GM18907 (cell line): Measurements from ENCODE around the gene SNCB.

Experiments
- ATAC-seq: cut with Tn5 transposase; IDR thresholded peaks from one replicate; pipeline ENCODE4 v1.9.1; 2021; ENCODE audit warnings: mild to moderate bottlenecking, moderate library complexity; ENCODE audit not compliant: unreplicated experiment

The SNCB gene

DNA sequence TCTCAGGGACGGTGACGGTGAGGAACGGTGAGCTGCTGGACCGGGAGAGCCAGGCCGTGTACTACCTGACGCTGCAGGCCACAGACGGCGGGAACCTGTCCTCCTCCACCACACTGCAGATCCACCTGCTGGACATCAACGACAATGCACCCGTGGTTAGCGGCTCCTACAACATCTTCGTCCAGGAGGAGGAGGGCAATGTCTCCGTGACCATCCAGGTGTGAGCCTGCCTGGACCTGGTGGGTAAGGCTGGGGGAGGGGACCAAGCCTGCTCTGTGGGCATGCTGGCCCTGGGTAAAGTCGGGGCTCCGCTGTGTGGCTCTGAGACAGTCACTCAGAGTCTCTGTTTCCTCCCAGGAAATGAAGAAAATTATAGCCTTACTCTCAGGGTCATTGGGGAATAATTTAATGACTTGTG, 51.9 kb downstream of the SNCB start:
- ATAC-seq: no peak

DNA sequence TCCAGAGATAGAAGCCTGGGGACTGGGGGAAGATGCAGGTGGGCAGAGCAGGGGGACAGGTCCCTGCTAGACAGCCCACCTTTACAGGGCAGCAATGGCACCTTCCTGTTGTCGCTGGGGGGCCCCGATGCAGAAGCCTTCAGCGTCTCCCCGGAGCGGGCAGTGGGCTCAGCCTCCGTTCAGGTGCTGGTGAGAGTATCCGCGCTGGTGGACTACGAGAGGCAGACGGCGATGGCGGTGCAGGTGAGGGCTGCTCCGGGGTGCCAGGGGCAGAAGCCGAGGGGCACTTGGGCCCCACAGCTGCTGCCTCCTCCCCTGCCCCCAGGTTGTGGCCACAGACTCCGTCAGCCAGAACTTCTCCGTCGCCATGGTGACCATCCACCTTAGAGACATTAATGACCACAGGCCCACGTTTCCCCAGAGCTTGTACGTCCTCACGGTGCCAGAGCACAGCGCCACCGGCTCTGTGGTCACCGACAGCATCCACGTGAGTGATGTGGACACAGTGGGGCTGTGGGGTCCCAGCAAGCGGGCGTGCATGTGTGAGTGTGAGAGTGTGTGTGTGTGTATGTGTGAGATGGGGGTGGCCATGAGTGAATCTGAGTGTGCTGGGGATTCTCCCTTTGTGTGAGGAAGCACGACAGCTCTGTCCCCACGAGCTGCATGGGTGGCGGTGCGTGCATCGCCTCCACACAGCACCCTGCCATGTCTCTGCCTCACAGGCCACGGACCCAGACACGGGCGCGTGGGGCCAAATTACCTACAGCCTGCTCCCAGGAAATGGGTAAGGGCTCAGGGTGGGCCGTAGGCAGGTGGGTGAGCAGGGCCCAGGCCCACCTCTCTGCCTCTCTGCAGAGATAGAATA, 52.8 kb downstream of the SNCB start:
- ATAC-seq: no peak

DNA sequence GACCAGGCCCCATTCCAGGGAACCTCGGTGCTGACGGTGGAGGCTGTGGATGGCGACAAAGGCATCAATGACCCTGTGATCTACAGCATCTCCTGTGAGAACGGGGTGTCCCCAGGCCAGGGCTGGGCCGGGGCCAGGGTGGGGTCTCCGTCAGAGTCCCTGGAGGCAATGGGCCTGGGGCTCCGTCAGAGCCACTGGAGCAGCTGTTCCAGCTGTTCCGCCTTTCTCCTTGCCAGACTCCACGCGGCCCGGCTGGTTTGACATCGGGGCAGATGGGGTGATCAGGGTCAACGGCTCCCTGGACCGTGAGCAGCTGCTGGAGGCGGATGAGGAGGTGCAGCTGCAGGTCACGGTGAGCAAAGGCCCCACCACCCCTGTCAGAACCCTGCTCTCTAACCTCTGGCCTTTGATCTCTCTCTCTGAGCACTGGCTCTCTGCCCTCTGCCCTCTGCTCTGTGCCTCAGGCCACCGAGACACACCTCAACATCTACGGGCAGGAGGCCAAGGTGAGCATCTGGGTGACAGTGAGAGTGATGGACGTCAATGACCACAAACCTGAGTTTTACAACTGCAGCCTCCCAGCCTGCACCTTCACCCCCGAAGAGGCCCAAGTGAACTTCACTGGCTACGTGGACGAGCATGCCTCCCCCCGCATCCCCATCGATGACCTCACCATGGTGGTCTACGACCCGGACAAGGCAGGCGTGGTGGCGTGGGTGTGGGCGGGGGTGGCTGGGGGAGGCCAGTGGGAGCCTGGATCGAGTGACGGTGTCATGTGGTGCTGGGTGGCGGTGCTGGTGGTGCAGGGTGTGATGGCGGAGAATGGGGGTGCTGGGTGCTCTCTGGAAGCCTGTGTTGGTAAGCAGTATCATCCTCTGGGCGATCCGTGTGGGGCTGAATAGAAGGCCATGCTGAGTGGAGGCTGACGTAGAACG, 54.6 kb downstream of the SNCB start:
- no peak for ATAC-seq

DNA sequence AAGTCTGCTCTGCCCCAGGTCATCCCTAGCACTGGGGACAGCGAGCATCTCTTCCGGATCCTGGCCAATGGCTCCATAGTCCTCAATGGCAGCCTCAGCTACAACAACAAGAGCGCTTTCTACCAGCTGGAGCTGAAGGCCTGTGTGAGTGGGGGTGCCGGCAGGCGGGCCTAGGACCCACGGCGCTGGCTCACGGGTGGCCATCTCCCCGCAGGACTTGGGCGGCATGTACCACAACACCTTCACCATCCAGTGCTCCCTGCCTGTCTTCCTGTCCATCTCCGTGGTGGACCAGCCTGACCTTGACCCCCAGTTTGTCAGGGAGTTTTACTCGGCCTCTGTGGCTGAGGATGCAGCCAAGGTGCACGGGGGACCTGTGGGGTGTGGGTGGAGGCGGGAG, 55.3 kb downstream of the SNCB start:
- ATAC-seq: no peak

DNA sequence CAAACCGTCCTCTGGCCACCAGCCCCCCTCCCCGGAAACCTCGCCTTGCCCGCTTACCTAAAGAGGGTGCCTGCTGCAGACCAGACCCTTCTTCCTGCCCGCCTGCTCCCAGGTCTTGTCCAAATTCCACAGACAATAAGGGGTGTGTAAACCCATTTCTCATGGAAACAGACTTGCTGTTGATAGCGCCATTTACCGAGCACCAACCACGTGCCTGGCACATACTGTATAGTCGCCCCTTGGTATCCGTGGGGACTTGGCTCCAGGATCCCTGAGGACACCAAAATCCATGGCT, 56.1 kb downstream of the SNCB start:
- no peak for ATAC-seq

DNA sequence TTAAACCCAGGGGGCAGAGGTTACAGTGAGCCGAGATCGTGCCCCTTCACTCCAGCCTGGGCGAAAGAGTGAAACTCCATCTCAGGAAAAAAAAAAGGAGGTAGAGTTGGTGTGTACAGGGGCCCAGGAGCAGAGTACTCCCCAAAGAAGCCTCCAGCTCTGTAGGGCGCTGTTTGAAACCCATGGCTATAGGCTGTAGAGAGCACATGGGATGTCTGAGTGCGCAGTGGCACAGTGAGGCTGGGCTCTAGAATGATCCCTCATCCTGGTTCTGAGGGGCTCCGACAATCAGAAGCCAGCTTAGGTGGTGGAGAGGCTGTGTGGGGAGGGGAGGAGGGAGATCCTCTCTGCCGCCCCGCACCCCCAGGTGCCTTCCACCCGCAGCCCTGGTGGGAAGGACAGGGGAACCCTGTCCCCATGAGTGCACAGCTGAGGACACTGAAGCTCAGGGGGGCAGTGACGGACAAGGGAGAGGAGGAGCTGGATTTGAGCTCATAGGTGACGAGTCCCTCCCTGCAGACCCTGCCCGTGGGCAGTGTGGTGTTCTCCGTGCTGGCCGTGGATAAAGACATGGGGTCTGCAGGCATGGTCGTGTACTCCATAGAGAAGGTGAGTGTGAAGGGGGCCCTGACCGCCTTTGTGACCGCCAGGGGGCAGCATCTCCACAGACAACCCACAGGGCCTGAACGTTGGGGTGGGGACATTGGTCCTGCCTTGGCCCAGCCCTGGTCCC, 56.6 kb downstream of the SNCB start:
- peak; percentile 56 for ATAC-seq
